ENCODE results near the gene PHPT1. TPM values are rescaled to one million over a fixed set of nuclear protein-coding genes. Genes with fewer than 3 reads are reported as not detected.

The PHPT1 gene
- total and polyA plus RNA-seq, 2 of the 13 experiments (the other 11 are each of a cell fraction or from before 2014, with no cell fraction given): 189 to 192 TPM

DNA sequence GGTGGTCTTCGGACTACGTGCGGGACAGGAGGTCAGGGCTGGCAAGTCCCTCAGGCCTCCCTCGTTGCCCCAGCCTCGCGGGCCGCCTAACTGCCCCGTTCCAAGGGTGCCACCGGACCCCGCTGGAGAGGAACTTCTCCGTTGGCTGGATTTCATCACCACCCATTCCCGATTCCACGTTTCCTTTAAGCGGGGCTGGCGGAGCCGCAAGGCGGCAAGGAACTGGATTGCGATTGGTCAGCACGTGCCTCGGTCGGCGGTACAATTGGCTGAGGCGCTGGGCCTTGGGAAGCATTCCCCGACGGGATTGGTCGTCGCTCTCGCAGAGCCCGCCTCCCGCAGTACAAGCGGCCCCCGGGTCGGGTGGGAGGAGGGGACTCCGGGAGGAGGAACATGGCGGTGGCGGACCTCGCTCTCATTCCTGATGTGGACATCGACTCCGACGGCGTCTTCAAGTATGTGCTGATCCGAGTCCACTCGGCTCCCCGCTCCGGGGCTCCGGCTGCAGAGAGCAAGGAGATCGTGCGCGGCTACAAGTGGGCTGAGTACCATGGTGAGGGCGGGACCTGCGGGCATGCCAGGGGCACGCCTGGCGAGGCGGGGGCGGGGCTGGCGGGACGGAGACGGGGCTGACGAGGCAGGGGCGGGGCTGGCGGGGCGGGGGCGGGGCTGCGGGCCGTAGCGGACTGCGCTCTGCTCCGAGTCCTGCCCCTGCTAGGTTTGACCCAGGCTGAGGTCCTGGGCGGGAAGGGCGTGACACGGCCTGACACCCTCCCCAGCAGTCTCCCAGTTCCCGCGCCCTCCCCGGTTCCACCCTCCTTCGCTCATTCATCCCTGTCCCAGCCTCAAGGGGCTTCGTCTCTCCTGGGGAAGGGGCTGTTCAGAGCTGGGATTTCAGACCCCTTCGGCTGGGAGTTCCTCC is at the start of gene PHPT1 (continued):
- TF ChIP-seq, protein P1, sequence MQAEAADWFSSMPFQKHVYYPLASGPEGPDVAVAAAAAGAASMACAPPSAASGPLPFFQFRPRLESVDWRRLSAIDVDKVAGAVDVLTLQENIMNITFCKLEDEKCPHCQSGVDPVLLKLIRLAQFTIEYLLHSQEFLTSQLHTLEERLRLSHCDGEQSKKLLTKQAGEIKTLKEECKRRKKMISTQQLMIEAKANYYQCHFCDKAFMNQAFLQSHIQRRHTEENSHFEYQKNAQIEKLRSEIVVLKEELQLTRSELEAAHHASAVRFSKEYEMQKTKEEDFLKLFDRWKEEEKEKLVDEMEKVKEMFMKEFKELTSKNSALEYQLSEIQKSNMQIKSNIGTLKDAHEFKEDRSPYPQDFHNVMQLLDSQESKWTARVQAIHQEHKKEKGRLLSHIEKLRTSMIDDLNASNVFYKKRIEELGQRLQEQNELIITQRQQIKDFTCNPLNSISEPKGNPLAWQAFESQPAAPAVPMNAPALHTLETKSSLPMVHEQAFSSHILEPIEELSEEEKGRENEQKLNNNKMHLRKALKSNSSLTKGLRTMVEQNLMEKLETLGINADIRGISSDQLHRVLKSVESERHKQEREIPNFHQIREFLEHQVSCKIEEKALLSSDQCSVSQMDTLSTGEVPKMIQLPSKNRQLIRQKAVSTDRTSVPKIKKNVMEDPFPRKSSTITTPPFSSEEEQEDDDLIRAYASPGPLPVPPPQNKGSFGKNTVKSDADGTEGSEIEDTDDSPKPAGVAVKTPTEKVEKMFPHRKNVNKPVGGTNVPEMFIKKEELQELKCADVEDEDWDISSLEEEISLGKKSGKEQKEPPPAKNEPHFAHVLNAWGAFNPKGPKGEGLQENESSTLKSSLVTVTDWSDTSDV (CRISPR knock-in tag; IDR thresholded peaks at IDR 0.05): no peak
- TF ChIP-seq, protein P2, sequence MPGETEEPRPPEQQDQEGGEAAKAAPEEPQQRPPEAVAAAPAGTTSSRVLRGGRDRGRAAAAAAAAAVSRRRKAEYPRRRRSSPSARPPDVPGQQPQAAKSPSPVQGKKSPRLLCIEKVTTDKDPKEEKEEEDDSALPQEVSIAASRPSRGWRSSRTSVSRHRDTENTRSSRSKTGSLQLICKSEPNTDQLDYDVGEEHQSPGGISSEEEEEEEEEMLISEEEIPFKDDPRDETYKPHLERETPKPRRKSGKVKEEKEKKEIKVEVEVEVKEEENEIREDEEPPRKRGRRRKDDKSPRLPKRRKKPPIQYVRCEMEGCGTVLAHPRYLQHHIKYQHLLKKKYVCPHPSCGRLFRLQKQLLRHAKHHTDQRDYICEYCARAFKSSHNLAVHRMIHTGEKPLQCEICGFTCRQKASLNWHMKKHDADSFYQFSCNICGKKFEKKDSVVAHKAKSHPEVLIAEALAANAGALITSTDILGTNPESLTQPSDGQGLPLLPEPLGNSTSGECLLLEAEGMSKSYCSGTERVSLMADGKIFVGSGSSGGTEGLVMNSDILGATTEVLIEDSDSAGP (CRISPR knock-in tag; IDR thresholded peaks at IDR 0.05; ENCODE audit: borderline replicate concordance): peak; percentile 99
- TF ChIP-seq BORCS8-MEF2B (CRISPR knock-in tag; IDR thresholded peaks at IDR 0.05) (peak; percentile 83), ZNF766 (CRISPR knock-in tag; IDR thresholded peaks at IDR 0.05; ENCODE audit: borderline replicate concordance) (0 out of 2 replicates have a peak, but pooled peaks have one; percentile 52), ARNT2 (CRISPR knock-in tag; IDR thresholded peaks at IDR 0.05; ENCODE audit: low read depth) (peak; percentile 79; the same call in 1 of the 2 replicates), MTF2 (CRISPR knock-in tag; IDR thresholded peaks at IDR 0.05; ENCODE audit: borderline replicate concordance) (no peak), AGO2 (optimal IDR thresholded peaks at IDR 0.05; ENCODE audit: low read depth, low read length) (peak; percentile 78), RFXANK (CRISPR knock-in tag; IDR thresholded peaks at IDR 0.05) (no peak), MIXL1 (CRISPR knock-in tag; IDR thresholded peaks at IDR 0.05) (peak; percentile 42; the same call in 1 of the 2 replicates), BRCA1 (CRISPR knock-in tag; IDR thresholded peaks at IDR 0.05) (peak; percentile 48; the same call in 1 of the 2 replicates), CBX2 (IDR thresholded peaks at IDR 0.05; ENCODE audit: low read depth, low read length) (no peak), CBX2 (CRISPR knock-in tag; IDR thresholded peaks at IDR 0.05; ENCODE audit: low read depth) (no peak)
- TF ChIP-seq, protein P3, sequence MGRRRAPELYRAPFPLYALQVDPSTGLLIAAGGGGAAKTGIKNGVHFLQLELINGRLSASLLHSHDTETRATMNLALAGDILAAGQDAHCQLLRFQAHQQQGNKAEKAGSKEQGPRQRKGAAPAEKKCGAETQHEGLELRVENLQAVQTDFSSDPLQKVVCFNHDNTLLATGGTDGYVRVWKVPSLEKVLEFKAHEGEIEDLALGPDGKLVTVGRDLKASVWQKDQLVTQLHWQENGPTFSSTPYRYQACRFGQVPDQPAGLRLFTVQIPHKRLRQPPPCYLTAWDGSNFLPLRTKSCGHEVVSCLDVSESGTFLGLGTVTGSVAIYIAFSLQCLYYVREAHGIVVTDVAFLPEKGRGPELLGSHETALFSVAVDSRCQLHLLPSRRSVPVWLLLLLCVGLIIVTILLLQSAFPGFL (CRISPR knock-in tag; IDR thresholded peaks at IDR 0.05): no peak
- TF ChIP-seq, protein P4, sequence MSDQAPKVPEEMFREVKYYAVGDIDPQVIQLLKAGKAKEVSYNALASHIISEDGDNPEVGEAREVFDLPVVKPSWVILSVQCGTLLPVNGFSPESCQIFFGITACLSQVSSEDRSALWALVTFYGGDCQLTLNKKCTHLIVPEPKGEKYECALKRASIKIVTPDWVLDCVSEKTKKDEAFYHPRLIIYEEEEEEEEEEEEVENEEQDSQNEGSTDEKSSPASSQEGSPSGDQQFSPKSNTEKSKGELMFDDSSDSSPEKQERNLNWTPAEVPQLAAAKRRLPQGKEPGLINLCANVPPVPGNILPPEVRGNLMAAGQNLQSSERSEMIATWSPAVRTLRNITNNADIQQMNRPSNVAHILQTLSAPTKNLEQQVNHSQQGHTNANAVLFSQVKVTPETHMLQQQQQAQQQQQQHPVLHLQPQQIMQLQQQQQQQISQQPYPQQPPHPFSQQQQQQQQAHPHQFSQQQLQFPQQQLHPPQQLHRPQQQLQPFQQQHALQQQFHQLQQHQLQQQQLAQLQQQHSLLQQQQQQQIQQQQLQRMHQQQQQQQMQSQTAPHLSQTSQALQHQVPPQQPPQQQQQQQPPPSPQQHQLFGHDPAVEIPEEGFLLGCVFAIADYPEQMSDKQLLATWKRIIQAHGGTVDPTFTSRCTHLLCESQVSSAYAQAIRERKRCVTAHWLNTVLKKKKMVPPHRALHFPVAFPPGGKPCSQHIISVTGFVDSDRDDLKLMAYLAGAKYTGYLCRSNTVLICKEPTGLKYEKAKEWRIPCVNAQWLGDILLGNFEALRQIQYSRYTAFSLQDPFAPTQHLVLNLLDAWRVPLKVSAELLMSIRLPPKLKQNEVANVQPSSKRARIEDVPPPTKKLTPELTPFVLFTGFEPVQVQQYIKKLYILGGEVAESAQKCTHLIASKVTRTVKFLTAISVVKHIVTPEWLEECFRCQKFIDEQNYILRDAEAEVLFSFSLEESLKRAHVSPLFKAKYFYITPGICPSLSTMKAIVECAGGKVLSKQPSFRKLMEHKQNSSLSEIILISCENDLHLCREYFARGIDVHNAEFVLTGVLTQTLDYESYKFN (CRISPR knock-in tag; conservative IDR thresholded peaks at IDR 0.05): peak; percentile 46; the same call in 1 of the 2 replicates
- TF ChIP-seq, protein P5, sequence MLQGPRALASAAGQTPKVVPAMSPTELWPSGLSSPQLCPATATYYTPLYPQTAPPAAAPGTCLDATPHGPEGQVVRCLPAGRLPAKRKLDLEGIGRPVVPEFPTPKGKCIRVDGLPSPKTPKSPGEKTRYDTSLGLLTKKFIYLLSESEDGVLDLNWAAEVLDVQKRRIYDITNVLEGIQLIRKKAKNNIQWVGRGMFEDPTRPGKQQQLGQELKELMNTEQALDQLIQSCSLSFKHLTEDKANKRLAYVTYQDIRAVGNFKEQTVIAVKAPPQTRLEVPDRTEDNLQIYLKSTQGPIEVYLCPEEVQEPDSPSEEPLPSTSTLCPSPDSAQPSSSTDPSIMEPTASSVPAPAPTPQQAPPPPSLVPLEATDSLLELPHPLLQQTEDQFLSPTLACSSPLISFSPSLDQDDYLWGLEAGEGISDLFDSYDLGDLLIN (CRISPR knock-in tag; IDR thresholded peaks at IDR 0.05; ENCODE audit: borderline replicate concordance): 0 out of 2 replicates have a peak, but pooled peaks have one; percentile 77
- TF ChIP-seq, protein P6, sequence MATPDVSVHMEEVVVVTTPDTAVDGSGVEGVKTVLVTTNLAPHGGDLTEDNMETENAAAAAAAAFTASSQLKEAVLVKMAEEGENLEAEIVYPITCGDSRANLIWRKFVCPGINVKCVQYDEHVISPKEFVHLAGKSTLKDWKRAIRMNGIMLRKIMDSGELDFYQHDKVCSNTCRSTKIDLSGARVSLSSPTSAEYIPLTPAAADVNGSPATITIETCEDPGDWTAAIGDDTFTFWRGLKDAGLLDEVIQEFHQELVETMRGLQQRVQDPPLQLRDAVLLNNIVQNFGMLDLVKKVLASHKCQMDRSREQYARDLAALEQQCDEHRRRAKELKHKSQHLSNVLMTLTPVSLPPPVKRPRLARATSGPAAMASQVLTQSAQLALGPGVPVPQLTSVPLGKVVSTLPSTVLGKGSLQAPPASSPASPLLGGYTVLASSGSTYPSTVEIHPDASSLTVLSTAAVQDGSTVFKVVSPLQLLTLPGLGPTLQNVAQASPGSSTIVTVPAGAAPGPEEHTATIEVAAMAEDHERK (CRISPR knock-in tag; IDR thresholded peaks at IDR 0.05; ENCODE audit: low read depth): no peak

Measured in HepG2 (cell line).